HEK293 (cell line): ENCODE results near the gene RGS6.

Experiments
- CTCF ChIA-PET: fragments of 350-600 bp; formaldehyde crosslinking; extraction: SDS; loops from one replicate; lab custom pipeline; 2021; ENCODE audit warnings: antibody characterized with exemption; lab: Yijun Ruan, JAX
- POLR2A ChIA-PET: fragments of 300-600 bp; formaldehyde crosslinking; extraction: SDS; loops from one replicate; lab custom pipeline; 2020; ENCODE audit warnings: antibody characterized with exemption, inconsistent platforms; lab: Yijun Ruan, JAX
- H3K27ac ChIP-seq: fragments of 200-500 bp; sonication (Bioruptor generic); 2 replicates; pipeline ENCODE4 v1.5.1; 2014; ENCODE audit warnings: low read depth, low read length, control low read depth, inconsistent platforms; ENCODE audit errors: extremely low read depth
- H3K36me3 ChIP-seq, 2 experiments: fragments of 200-500 bp in 1 of 2; sonication (Bioruptor generic) in 1 of 2; 1 replicate in 1 of 2; 2 replicates in 1 of 2; pipeline ENCODE4 v1.5.1; 2014 to 2017; ENCODE audit warnings: inconsistent platforms in 2 of 2, low read length in 2 of 2; ENCODE audit not compliant: control insufficient read depth in 2 of 2, insufficient read depth in 1 of 2
- H3K4me1 ChIP-seq: fragments of 200-500 bp; sonication (Bioruptor generic); 2 replicates; pipeline ENCODE4 v1.5.1; 2014; ENCODE audit warnings: mild to moderate bottlenecking, low read length, inconsistent platforms; ENCODE audit not compliant: control insufficient read depth, insufficient read depth
- H3K4me3 ChIP-seq: 2 replicates; pipeline ENCODE4 v1.5.1; 2011; ENCODE audit warnings: low read depth, mild to moderate bottlenecking, control low read depth, low read length, moderate library complexity
- H3K9me3 ChIP-seq: fragments of 200-500 bp; sonication (Bioruptor generic); 2 replicates; pipeline ENCODE4 v1.5.1; 2014; ENCODE audit warnings: low read depth, low read length, inconsistent platforms; ENCODE audit not compliant: control insufficient read depth, insufficient read depth
- HIC1 ChIP-seq: fragments of 450-650 bp; formaldehyde crosslinking; IDR thresholded peaks from 2 replicates; pipeline ENCODE4 v1.5.1; 2016; ENCODE audit warnings: missing biosample characterization, missing genetic modification characterization
- OVOL3 ChIP-seq: fragments of 450-650 bp; formaldehyde crosslinking; IDR thresholded peaks from 2 replicates; pipeline ENCODE4 v1.5.1; 2016; ENCODE audit warnings: missing biosample characterization, missing genetic modification characterization
- SALL2 ChIP-seq: fragments of 450-650 bp; formaldehyde crosslinking; IDR thresholded peaks from 2 replicates; pipeline ENCODE4 v1.5.0; 2017; ENCODE audit warnings: missing biosample characterization, mild to moderate bottlenecking, missing genetic modification characterization, borderline replicate concordance
- TRIM28 ChIP-seq: IDR thresholded peaks from 2 replicates; pipeline ENCODE4 v1.6.1; 2011; ENCODE audit warnings: low read length, control low read depth, borderline replicate concordance
- WT1 ChIP-seq: fragments of 450-650 bp; formaldehyde crosslinking; IDR thresholded peaks from 2 replicates; pipeline ENCODE4 v1.5.1; 2016; ENCODE audit warnings: missing biosample characterization, missing genetic modification characterization
- ZNF148 ChIP-seq: fragments of 450-650 bp; formaldehyde crosslinking; IDR thresholded peaks from 2 replicates; pipeline ENCODE4 v1.5.0; 2017; ENCODE audit warnings: missing biosample characterization, missing genetic modification characterization, borderline replicate concordance
- ZNF26 ChIP-seq: fragments of 450-650 bp; formaldehyde crosslinking; IDR thresholded peaks from 2 replicates; pipeline ENCODE4 v1.5.1; 2016; ENCODE audit warnings: missing biosample characterization, missing genetic modification characterization
- ZNF266 ChIP-seq: fragments of 450-650 bp; formaldehyde crosslinking; IDR thresholded peaks from 2 replicates; pipeline ENCODE4 v1.5.1; 2016; ENCODE audit warnings: missing biosample characterization, missing genetic modification characterization, low read depth
- ZNF324 ChIP-seq: fragments of 450-650 bp; formaldehyde crosslinking; IDR thresholded peaks from 2 replicates; pipeline ENCODE4 v1.5.1; 2016; ENCODE audit warnings: missing biosample characterization, missing genetic modification characterization
- ZNF341 ChIP-seq: fragments of 450-650 bp; formaldehyde crosslinking; IDR thresholded peaks from 2 replicates; pipeline ENCODE4; 2016; ENCODE audit warnings: low read depth, missing biosample characterization, missing genetic modification characterization
- ZNF423 ChIP-seq: fragments of 450-650 bp; formaldehyde crosslinking; IDR thresholded peaks from 2 replicates; pipeline ENCODE4 v1.5.1; 2016; ENCODE audit warnings: missing biosample characterization, missing genetic modification characterization
- ZNF473 ChIP-seq: fragments of 450-650 bp; formaldehyde crosslinking; IDR thresholded peaks from 2 replicates; pipeline ENCODE4 v1.5.1; 2017; ENCODE audit warnings: missing biosample characterization, missing genetic modification characterization
- ZNF488 ChIP-seq: fragments of 450-650 bp; formaldehyde crosslinking; IDR thresholded peaks from 2 replicates; pipeline ENCODE4 v1.5.1; 2016; ENCODE audit warnings: missing biosample characterization, missing genetic modification characterization
- ZNF513 ChIP-seq: fragments of 450-650 bp; IDR thresholded peaks from 2 replicates; pipeline ENCODE4 v1.5.1; 2018; ENCODE audit warnings: missing biosample characterization, missing genetic modification characterization
- ZNF596 ChIP-seq: fragments of 450-650 bp; IDR thresholded peaks from 2 replicates; pipeline ENCODE4 v1.5.0; 2018; ENCODE audit warnings: missing biosample characterization, mild to moderate bottlenecking, missing genetic modification characterization, moderate library complexity
- ZNF623 ChIP-seq: fragments of 450-650 bp; formaldehyde crosslinking; IDR thresholded peaks from 2 replicates; pipeline ENCODE4 v1.5.1; 2016; ENCODE audit warnings: missing biosample characterization, missing genetic modification characterization
- ZNF645 ChIP-seq: fragments of 450-650 bp; formaldehyde crosslinking; IDR thresholded peaks from 2 replicates; pipeline ENCODE4; 2016; ENCODE audit warnings: missing biosample characterization, missing genetic modification characterization
- ZSCAN5A ChIP-seq: fragments of 450-650 bp; formaldehyde crosslinking; IDR thresholded peaks from 2 replicates; pipeline ENCODE4 v1.5.1; 2016; ENCODE audit warnings: missing biosample characterization, missing genetic modification characterization

Gene RGS6

GRCh38 chr14:72094844-72095582, 162.8 kb downstream of the RGS6 start:
- H3K4me3 ChIP-seq, result no peak overlapping the region
- CTCF ChIA-PET, result interaction anchor here (0.6 to 1.6 kb wide), 3 partner anchors 8 to 325 kb away, joined by 3 to 5 read pairs (median 3); no protein-coding TSS in a partner anchor
- no peak for TF ChIP-seq ZNF513 (tag by site-specific recombination)
- TF ChIP-seq OVOL3 (tag by site-specific recombination), result no peak
- TF ChIP-seq ZNF341 (tag by site-specific recombination), result no peak
- no peak for TF ChIP-seq ZNF266 (tag by site-specific recombination)
- no peak for TF ChIP-seq ZNF324 (tag by site-specific recombination)
- TF ChIP-seq WT1 (tag by site-specific recombination), result no peak
- no peak for TF ChIP-seq HIC1 (tag by site-specific recombination)
- no peak for TF ChIP-seq ZNF473 (tag by site-specific recombination)
- TF ChIP-seq, all 188 proteins: peak for 0
- no peak overlapping the region for H3K27ac ChIP-seq
- no peaks in the 10 kb centered on the region for H3K9me3 ChIP-seq
- POLR2A ChIA-PET, result no interaction called here
- H3K36me3 ChIP-seq, result no peaks in the 10 kb centered on the region
- 0 out of 2 replicates have a peak, but pooled peaks cover 2% of the 10 kb centered on the region for H3K4me1 ChIP-seq

- TF ChIP-seq ZNF623 (no peak), ZNF26 (tag by site-specific recombination) (no peak), ZNF645 (tag by site-specific recombination) (no peak)
- H3K27ac ChIP-seq, result no peak overlapping the region
- no peaks in the 10 kb centered on the region for H3K9me3 ChIP-seq
- POLR2A ChIA-PET, result no interaction called here
- no peak overlapping the region for H3K4me3 ChIP-seq
- CTCF ChIA-PET, result no interaction called here
- H3K4me1 ChIP-seq, result 0 out of 2 replicates have a peak, but pooled peaks cover 2% of the 10 kb centered on the region
- H3K36me3 ChIP-seq, result no peaks in the 10 kb centered on the region
Measured at GRCh38 chr14:72097173-72097783, 165.0 kb downstream of the RGS6 start.

GRCh38 chr14:72098210-72098609, 166.0 kb downstream of the RGS6 start:
- Histone ChIP-seq H3K36me3 (no peaks in the 10 kb centered on the region), H3K4me1 (0 out of 2 replicates have a peak, but pooled peaks cover 2% of the 10 kb centered on the region), H3K9me3 (no peaks in the 10 kb centered on the region), H3K4me3 (no peak overlapping the region), H3K27ac (no peak overlapping the region)
- CTCF ChIA-PET, result no interaction called here
- POLR2A ChIA-PET, result no interaction called here
- TF ChIP-seq ZSCAN5A (tag by site-specific recombination) (no peak), ZNF148 (tag by site-specific recombination) (no peak), TRIM28 (no peak), ZNF596 (tag by site-specific recombination) (no peak), SALL2 (tag by site-specific recombination) (no peak), ZNF423 (tag by site-specific recombination) (no peak), ZNF488 (tag by site-specific recombination) (no peak)
